Upper lobe of right lung (tissue), 1 donor: Measurements from ENCODE around the gene HOXC4. TPM values are rescaled to one million over a fixed set of nuclear protein-coding genes. Genes with fewer than 3 reads are reported as not detected.
"Not testable (repeated sequence)": the region's sequence is repeated elsewhere in the genome, so short reads cannot be mapped to it uniquely, and the experiment has no call there.

Experiments used
- ATAC-seq: fragments of 200-7000 bp; cut with Tn5 transposase; one replicate; pipeline ENCODE4 v1.9.1; 2020; ENCODE audit warnings: mild to moderate bottlenecking, moderate library complexity
- DNase-seq: peaks from one replicate; pipeline ENCODE4 v3.0.0-alpha.2; 2020
- H3K27ac ChIP-seq: fragments of 200-600 bp; one replicate; pipeline ENCODE4 v1.8.0; 2022
- H3K27me3 ChIP-seq: fragments of 200-600 bp; one replicate; pipeline ENCODE4 v1.8.0; 2022; ENCODE audit warnings: mild to moderate bottlenecking
- H3K36me3 ChIP-seq: fragments of 200-600 bp; one replicate; pipeline ENCODE4 v1.8.0; 2022
- H3K4me1 ChIP-seq: fragments of 200-600 bp; one replicate; pipeline ENCODE4 v1.8.0; 2022
- H3K4me3 ChIP-seq: fragments of 200-600 bp; one replicate; pipeline ENCODE4 v1.8.0; 2022; ENCODE audit warnings: mild to moderate bottlenecking
- H3K9me3 ChIP-seq: fragments of 200-600 bp; one replicate; pipeline ENCODE4 v1.8.0; 2022
- CTCF ChIP-seq: fragments of 200-600 bp; IDR thresholded peaks from one replicate; pipeline ENCODE4 v1.8.0; 2022; ENCODE audit warnings: antibody characterized with exemption
- intact Hi-C: fragments of 100-400 bp; cut with DNase I; formaldehyde crosslinking; loops from one replicate; pipeline ENCODE4 v1.11.0; 2022
- total RNA-seq: library from RNA; stranded (reverse); fragmentation: NEBNext Ultra II Directional; extraction: Animal tissue kit (Norgen Biotek cat#: 25700); gene quantifications from one replicate; pipeline ENCODE4 v1.2.1, GENCODE V29; 2021
- donor health status: DM: no; HTN: yes; CAD: no; lungs with severe emphysema.

The HOXC4 gene
- total RNA-seq, 1 donor from 2014 or later, result 0.61 TPM

- Histone ChIP-seq H3K27me3 (peaks cover 89% of the 10 kb centered on the region), H3K4me3 (no peak overlapping the region), H3K27ac (no peak overlapping the region), H3K36me3 (no peaks in the 10 kb centered on the region), H3K4me1 (no peaks in the 10 kb centered on the region), H3K9me3 (no peaks in the 10 kb centered on the region)
- DNase-seq (no peak), ATAC-seq (no peak)
- intact Hi-C loops, result no loop called here
- no peak for TF ChIP-seq CTCF
These were observed 14.7 kb upstream of the HOXC4 start for GRCh38 chr12:54038871-54039414.

- no peak for TF ChIP-seq CTCF
- H3K27ac ChIP-seq, result no peak overlapping the region
- no peaks in the 10 kb centered on the region for H3K4me1 ChIP-seq
- ATAC-seq, result no peak
- no peak overlapping the region for H3K4me3 ChIP-seq
- peaks cover 83% of the 10 kb centered on the region for H3K27me3 ChIP-seq
- no peaks in the 10 kb centered on the region for H3K9me3 ChIP-seq
- no peak for DNase-seq
- no peaks in the 10 kb centered on the region for H3K36me3 ChIP-seq
- intact Hi-C loops, result no loop called here
These were observed 14.1 kb upstream of the HOXC4 start for GRCh38 chr12:54039417-54040147.

- Histone ChIP-seq H3K4me3 (no peak overlapping the region), H3K27ac (no peak overlapping the region)
These were observed 13.5 kb upstream of the HOXC4 start for GRCh38 chr12:54040148-54040494.

GRCh38 chr12:54040648-54041047, 13.0 kb upstream of the HOXC4 start:
- H3K27ac ChIP-seq, result no peak overlapping the region
- no peak for TF ChIP-seq CTCF
- intact Hi-C loops, result no loop called here
- ATAC-seq (no peak), DNase-seq (no peak)
- H3K4me1 ChIP-seq, result no peaks in the 10 kb centered on the region
- peaks cover 83% of the 10 kb centered on the region for H3K27me3 ChIP-seq
- no peaks in the 10 kb centered on the region for H3K9me3 ChIP-seq
- no peaks in the 10 kb centered on the region for H3K36me3 ChIP-seq
- no peak overlapping the region for H3K4me3 ChIP-seq

More at GRCh38 chr12:54040148-54040494, 13.5 kb upstream of the HOXC4 start:
- DNase-seq, result no peak
- no peak for ATAC-seq
- no peak for TF ChIP-seq CTCF
- intact Hi-C loops, result no loop called here
- H3K27me3 ChIP-seq, result peaks cover 83% of the 10 kb centered on the region
- no peaks in the 10 kb centered on the region for H3K9me3 ChIP-seq
- no peaks in the 10 kb centered on the region for H3K36me3 ChIP-seq
- no peaks in the 10 kb centered on the region for H3K4me1 ChIP-seq

- intact Hi-C loops, result no loop called here
- peaks cover 83% of the 10 kb centered on the region for H3K27me3 ChIP-seq
- no peak overlapping the region for H3K27ac ChIP-seq
- no peak overlapping the region for H3K4me3 ChIP-seq
- no peaks in the 10 kb centered on the region for H3K36me3 ChIP-seq
- no peak for TF ChIP-seq CTCF
- no peaks in the 10 kb centered on the region for H3K4me1 ChIP-seq
- DNase-seq, result no peak
- no peaks in the 10 kb centered on the region for H3K9me3 ChIP-seq
- no peak for ATAC-seq
These were observed 12.4 kb upstream of the HOXC4 start for GRCh38 chr12:54041097-54041690.

DNA sequence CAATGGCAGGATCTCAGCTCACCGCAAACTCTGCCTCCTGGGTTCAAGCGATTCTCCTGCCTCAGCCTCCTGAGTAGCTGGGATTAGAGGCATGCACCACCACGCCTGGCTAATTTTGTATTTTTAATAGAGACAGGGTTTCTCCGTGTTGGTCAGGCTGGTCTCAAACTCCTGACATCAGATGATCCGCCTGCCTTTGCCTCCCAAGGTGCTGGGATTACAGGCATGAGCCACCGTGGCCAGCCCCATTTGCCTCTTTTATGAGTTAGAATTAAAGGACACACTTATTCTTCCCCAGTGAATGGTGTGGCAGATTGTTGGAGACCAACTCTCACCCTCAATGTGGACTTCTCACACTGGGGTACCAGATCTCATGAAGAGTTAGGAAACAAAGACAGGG, 11.6 kb upstream of the HOXC4 start:
- H3K36me3 ChIP-seq, H3K4me3 ChIP-seq, DNase-seq, H3K4me1 ChIP-seq, H3K9me3 ChIP-seq, intact Hi-C loops, ATAC-seq, H3K27ac ChIP-seq: not testable (repeated sequence)
- H3K27me3 ChIP-seq, result peaks cover 83% of the 10 kb centered on the region
